Stimulated activated CD8-positive, alpha-beta memory T cell treated with anti-CD3 and anti-CD28 coated beads, Interleukin-4, amount 100 ng/mL, for 48 hours (primary cell): Measurements from ENCODE around the gene ARL17B.
"Not testable (repeated sequence)": the region's sequence is repeated elsewhere in the genome, so short reads cannot be mapped to it uniquely, and the experiment has no call there.

Source experiments
- DNase-seq: peaks from one replicate; pipeline ENCODE4 v3.0.0-alpha.2; 2020

ARL17B gene

GRCh38 chr17:46361755-46362154 is at the start of gene ARL17B:
ARL17B (minus strand) TSS chr17:46361766; CDS start chr17:46358397, 3,369 bp downstream.
- DNase-seq = peak; percentile 92

- DNase-seq = not testable (repeated sequence)
Observed at GRCh38 chr17:46409864-46410263, 48.3 kb upstream of the ARL17B start.

GRCh38 chr17:46407155-46407554 is 45.6 kb upstream of the ARL17B start:
- not testable (repeated sequence) for DNase-seq

- DNase-seq = not testable (repeated sequence)
Observed at GRCh38 chr17:46401033-46401787, 39.6 kb upstream of the ARL17B start.

- not testable (repeated sequence) for DNase-seq
Observed at GRCh38 chr17:46400543-46400942, 39.0 kb upstream of the ARL17B start.

GRCh38 chr17:46399993-46400392 is 38.4 kb upstream of the ARL17B start:
- not testable (repeated sequence) for DNase-seq

GRCh38 chr17:46396292-46396691 is 34.7 kb upstream of the ARL17B start:
- not testable (repeated sequence) for DNase-seq

GRCh38 chr17:46393702-46394101 is 32.1 kb upstream of the ARL17B start:
- DNase-seq = not testable (repeated sequence)

GRCh38 chr17:46385491-46385890 is 23.9 kb upstream of the ARL17B start:
- DNase-seq = not testable (repeated sequence)

GRCh38 chr17:46383118-46383517 is 21.6 kb upstream of the ARL17B start:
- not testable (repeated sequence) for DNase-seq

GRCh38 chr17:46373418-46373817 is 11.9 kb upstream of the ARL17B start:
- DNase-seq = not testable (repeated sequence)

- DNase-seq = not testable (repeated sequence)
Observed at GRCh38 chr17:46372236-46373229, 11.0 kb upstream of the ARL17B start.

GRCh38 chr17:46367520-46367919 is 6.0 kb upstream of the ARL17B start:
- not testable (repeated sequence) for DNase-seq

GRCh38 chr17:46361145-46361735 is 326 bp downstream of the ARL17B start:
- not testable (repeated sequence) for DNase-seq

GRCh38 chr17:46353856-46354255 is 7.7 kb downstream of the ARL17B start:
- not testable (repeated sequence) for DNase-seq

- not testable (repeated sequence) for DNase-seq
Observed at GRCh38 chr17:46349060-46349459, 12.5 kb downstream of the ARL17B start.

- DNase-seq = not testable (repeated sequence)
Observed at GRCh38 chr17:46348345-46348744, 13.2 kb downstream of the ARL17B start.

GRCh38 chr17:46342131-46342530 is 19.4 kb downstream of the ARL17B start:
- DNase-seq = not testable (repeated sequence)

GRCh38 chr17:46341220-46341619 is 20.3 kb downstream of the ARL17B start:
- not testable (repeated sequence) for DNase-seq

GRCh38 chr17:46294831-46295230 is 66.7 kb downstream of the ARL17B start, which contains the start of gene LRRC37A:
LRRC37A (plus strand) TSS chr17:46295131; CDS start chr17:46295134, 3 bp downstream.
- DNase-seq = not testable (repeated sequence)

- not testable (repeated sequence) for DNase-seq
Observed at GRCh38 chr17:46291618-46292017, 69.9 kb downstream of the ARL17B start.

- not testable (repeated sequence) for DNase-seq
Observed at GRCh38 chr17:46290906-46291546, 70.5 kb downstream of the ARL17B start.
